GM10266 (cell line): ENCODE data around the gene SNX10.

Experiments
- DNase-seq: peaks from one replicate; pipeline ENCODE4 v3.0.0; 2012; ENCODE audit errors: extremely low spot score
- CTCF ChIP-seq: IDR thresholded peaks from 2 replicates; pipeline ENCODE4 v1.5.1; 2012; ENCODE audit warnings: mild to moderate bottlenecking, low read depth; ENCODE audit not compliant: control insufficient read depth, insufficient read depth; ENCODE audit errors: missing control alignments

SNX10 gene

GRCh38 chr7:26368542-26368941, 76.9 kb downstream of the SNX10 start:
- no peak for DNase-seq
- TF ChIP-seq CTCF, result no peak

GRCh38 chr7:26369593-26369992, 77.9 kb downstream of the SNX10 start:
- TF ChIP-seq CTCF, result peak; percentile 74
- peak; percentile 48 for DNase-seq

- no peak for TF ChIP-seq CTCF
- no peak for DNase-seq
Measured at GRCh38 chr7:26370011-26370410, 78.3 kb downstream of the SNX10 start.

GRCh38 chr7:26372249-26372648, 80.6 kb downstream of the SNX10 start:
- no peak for DNase-seq
- TF ChIP-seq CTCF, result no peak

- no peak for TF ChIP-seq CTCF
- no peak for DNase-seq
Measured at GRCh38 chr7:26372704-26373103, 81.0 kb downstream of the SNX10 start.

GRCh38 chr7:26374647-26375373, 83.1 kb downstream of the SNX10 start:
- TF ChIP-seq CTCF, result no peak
- no peak for DNase-seq

- TF ChIP-seq CTCF, result no peak
Measured at GRCh38 chr7:26375726-26376174, 84.1 kb downstream of the SNX10 start.

More at GRCh38 chr7:26375726-26376174, 84.1 kb downstream of the SNX10 start:
- no peak for DNase-seq
